Activated CD4-positive, alpha-beta T cell treated with anti-CD3 and anti-CD28 coated beads for 48 hours (primary cell): ENCODE results near the gene LRRC17.
A peak's percentile ranks its signal among the peaks of the same experiment; 100 is the strongest.

ENCODE experiments used
- DNase-seq: peaks from one replicate; pipeline ENCODE4 v3.0.0-alpha.2; 2020

The LRRC17 gene

DNA sequence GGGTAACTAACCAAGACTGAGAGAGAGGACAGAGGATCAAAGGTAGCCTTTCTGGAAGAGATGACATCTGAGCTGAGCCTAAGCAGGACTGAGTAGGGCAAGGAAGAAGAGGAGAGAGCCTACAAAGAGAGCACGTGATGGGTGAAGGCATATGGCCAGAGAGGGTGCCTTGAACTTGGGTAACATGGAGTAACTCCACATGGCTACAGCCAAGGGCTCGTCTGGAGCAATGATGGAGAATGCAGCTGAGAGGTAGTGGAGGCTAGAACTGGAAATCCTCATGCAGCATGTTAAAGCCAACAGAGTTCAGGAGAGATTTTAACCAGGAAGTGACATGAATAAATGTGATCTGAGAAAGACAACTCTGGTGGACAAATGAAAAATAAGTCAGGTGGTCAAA, 77.8 kb downstream of the LRRC17 start:
- no peak for DNase-seq

DNA sequence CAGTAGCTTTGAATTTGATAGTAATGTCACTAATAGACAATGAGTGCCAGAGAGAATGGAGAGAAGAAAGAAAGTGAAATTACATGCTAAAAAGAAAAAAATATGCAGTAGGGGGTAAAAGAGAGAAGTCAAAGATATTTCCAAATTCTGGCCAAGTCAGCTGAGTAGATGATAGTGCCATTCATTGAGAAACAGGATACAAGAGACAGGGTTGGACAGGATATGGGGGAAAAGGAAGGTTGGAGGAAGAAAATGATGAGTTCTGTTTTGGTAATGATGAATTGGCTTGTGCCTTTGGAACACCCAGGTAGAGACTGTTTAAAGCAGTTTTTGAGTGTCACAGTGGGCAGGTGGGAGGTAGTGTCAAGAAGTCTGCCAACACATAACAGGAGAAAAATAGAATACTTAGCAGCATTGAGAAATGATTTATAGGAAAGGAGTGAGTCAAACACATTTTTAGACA, 78.3 kb downstream of the LRRC17 start:
- DNase-seq: no peak

DNA sequence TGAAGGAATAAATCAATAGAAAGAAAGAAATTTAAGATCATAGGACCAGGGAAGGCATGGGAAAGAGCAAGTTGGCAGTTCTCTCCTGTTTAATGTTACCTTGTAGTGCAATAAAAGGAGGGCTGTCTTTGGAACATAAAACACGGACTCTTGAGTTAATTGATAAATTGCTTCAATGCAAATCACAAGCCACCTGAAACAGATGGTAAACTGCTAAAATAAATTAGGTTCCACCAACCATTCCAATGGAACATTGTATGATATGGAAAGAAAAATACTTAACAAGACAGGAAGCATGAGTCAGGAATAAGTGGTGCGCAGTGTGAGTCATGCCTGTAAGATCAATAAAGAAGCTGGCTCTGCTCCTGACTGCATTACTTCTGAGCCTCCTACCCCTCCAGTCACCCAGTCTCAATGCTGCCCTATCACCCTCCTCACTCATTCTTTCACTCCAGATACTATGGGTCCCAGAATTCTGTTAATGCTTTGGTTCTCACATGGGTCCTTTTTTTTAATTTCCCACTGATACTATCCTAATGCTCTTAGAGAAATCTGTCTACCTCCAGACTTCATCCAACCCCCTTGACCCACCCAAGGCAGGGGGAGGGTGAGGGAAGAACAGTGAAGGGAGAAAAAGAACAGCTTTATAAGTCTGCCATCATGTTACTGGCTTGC, 78.9 kb downstream of the LRRC17 start:
- DNase-seq: peak; percentile 33

DNA sequence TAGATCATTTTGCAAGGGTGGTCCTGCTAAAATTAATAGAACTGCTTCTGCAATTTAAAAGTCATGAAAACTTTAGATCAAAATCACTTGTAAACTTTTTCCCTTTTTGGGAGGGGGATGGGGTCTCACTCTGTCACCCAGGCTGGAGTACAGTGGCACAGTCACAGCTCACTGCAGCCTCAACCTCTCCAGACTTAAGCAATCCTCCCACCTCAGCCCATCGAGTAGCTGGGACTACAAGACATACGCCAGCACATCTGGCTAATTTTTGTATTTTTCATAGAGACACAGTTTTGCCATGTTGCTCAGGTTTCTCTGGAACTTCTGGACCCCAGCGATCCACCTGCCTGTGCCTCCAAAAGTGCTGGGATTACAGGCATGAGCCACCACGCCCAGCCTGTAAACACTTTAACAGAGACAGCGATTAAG, 79.7 kb downstream of the LRRC17 start:
- no peak for DNase-seq

DNA sequence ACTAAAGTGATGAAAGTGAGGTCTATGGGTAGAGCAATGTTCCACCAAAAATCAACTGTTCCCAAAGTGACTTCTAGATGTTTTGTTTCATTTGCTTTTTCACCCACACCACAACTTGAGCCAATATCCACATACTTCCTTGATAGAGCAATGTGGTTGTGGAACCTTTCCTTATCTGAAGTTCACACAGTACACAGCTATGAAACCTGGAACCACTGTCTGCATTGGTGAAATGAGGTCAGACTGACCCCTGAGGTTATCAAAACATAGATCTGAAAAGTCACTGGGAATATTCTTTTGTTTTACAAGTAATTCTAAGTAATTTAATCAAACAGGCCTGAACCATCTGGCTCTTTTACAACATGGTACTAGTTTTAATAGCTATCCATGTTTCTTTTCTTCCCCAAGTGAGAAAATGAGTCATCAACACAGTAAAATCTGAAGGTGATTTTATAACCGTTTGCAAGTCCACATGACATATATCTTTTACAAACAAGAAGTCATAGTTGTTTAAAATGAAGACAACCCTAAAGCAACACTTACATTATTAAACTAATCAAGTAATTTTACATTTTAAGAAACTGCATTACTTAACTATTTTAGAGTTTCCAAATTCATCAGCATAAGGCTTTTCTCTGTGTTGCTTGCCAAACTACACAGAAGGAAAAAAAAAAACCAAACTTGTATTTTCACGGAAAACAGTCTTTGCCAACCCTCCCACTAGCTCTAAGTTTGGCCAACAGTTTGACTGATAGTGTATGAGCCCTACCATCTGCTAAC, 80.3 kb downstream of the LRRC17 start:
- DNase-seq: no peak

DNA sequence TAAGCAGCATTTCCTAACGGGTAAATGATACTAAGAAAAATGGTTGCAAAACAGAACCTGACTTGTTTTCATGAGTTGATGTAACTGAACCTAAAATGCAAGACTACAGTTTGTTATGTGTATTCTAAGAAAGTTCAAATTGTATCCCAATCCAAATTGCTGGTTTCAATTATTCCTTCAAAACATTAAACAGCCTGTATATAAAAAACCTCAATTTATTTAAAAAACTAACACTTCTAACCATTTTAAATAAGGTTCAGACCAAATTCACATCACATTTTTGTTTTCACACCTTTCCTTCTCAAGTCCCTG, 80.9 kb downstream of the LRRC17 start:
- DNase-seq: no peak

DNA sequence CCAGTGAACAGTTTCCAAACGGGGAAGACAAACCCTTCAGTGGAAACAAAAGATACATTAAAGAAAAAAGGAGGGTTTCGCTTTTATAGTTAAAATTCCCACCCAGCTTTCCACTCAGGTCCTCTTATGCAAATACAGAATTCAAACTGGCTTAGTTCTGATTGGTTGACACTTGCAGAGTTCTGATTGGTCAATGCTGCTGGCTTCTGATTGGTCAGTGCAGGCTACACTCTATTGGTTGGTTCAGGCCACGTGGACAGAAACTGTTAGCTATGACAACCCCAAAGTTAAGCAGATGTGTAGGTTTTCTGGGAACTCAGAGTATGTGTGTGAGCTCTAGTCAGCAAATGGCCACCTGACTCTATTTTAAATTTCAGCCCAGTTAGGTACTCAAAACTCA, 81.8 kb downstream of the LRRC17 start:
- no peak for DNase-seq
